Effector CD4-positive, alpha-beta T cell (primary cell): ENCODE data around the gene DCUN1D5.

Experiments
- DNase-seq: peaks from one replicate; pipeline ENCODE4 v3.0.0-alpha.2; 2020
- total RNA-seq: gene quantifications from one replicate; lab custom pipeline; 2026; lab: John Stamatoyannopoulos, UW

Gene DCUN1D5
- total RNA-seq: 26.6 reads per million, percentile 53 among the genes with 10 or more reads in this experiment

- DNase-seq: peak; percentile 94
Observed at GRCh38 chr11:103091801-103092524, at the start of gene DCUN1D5. TSS of gene DCUN1D5 (minus strand) at chr11:103092160. CDS start at chr11:103091872, 288 bp downstream.

GRCh38 chr11:103125462-103125861, 33.5 kb upstream of the DCUN1D5 start:
- DNase-seq: no peak

- DNase-seq: no peak
Observed at GRCh38 chr11:103114836-103115235, 22.9 kb upstream of the DCUN1D5 start.

GRCh38 chr11:103112364-103112763, 20.4 kb upstream of the DCUN1D5 start:
- no peak for DNase-seq

GRCh38 chr11:103111400-103111799, 19.4 kb upstream of the DCUN1D5 start:
- no peak for DNase-seq

GRCh38 chr11:103110391-103110790, 18.4 kb upstream of the DCUN1D5 start:
- no peak for DNase-seq

- DNase-seq: no peak
Observed at GRCh38 chr11:103109818-103110388, 17.9 kb upstream of the DCUN1D5 start.

- DNase-seq: peak; percentile 78
Observed at GRCh38 chr11:103108933-103109817, 17.2 kb upstream of the DCUN1D5 start, which contains the start of gene DYNC2H1. TSS of gene DYNC2H1 (plus strand) at chr11:103109426. CDS start at chr11:103109575, 149 bp downstream.

- DNase-seq: no peak
Observed at GRCh38 chr11:103097279-103097678, 5.3 kb upstream of the DCUN1D5 start.

GRCh38 chr11:103091064-103091800, 728 bp downstream of the DCUN1D5 start:
- DNase-seq: peak; percentile 22

- no peak for DNase-seq
Observed at GRCh38 chr11:103086461-103086860, 5.5 kb downstream of the DCUN1D5 start.

- no peak for DNase-seq
Observed at GRCh38 chr11:103085758-103086365, 6.1 kb downstream of the DCUN1D5 start.

- no peak for DNase-seq
Observed at GRCh38 chr11:103079833-103080232, 12.1 kb downstream of the DCUN1D5 start.

- no peak for DNase-seq
Observed at GRCh38 chr11:103078710-103079109, 13.2 kb downstream of the DCUN1D5 start.

- no peak for DNase-seq
Observed at GRCh38 chr11:103077554-103077953, 14.4 kb downstream of the DCUN1D5 start.

GRCh38 chr11:103076361-103076760, 15.6 kb downstream of the DCUN1D5 start:
- no peak for DNase-seq

- DNase-seq: no peak
Observed at GRCh38 chr11:103071008-103071407, 21.0 kb downstream of the DCUN1D5 start.

GRCh38 chr11:103070142-103070541, 21.8 kb downstream of the DCUN1D5 start:
- no peak for DNase-seq

- no peak for DNase-seq
Observed at GRCh38 chr11:103069367-103069766, 22.6 kb downstream of the DCUN1D5 start.

GRCh38 chr11:103067118-103067517, 24.8 kb downstream of the DCUN1D5 start:
- no peak for DNase-seq

GRCh38 chr11:103061656-103062055, 30.3 kb downstream of the DCUN1D5 start:
- DNase-seq: no peak
